PFSK-1 (cell line): ENCODE data around the gene SLC39A11.

Experiments
- POLR2AphosphoS5 ChIP-seq: IDR thresholded peaks from 2 replicates; pipeline ENCODE4 v1.6.1; 2012; ENCODE audit warnings: low read depth, mild to moderate bottlenecking, control low read depth, low read length, moderate library complexity
- SIN3A ChIP-seq: IDR thresholded peaks from 2 replicates; pipeline ENCODE4 v1.6.1; 2012; ENCODE audit warnings: mild to moderate bottlenecking, low read length, moderate library complexity, borderline replicate concordance; ENCODE audit not compliant: insufficient read depth
- TAF1 ChIP-seq: IDR thresholded peaks from 2 replicates; pipeline ENCODE4 v1.6.1; 2012; ENCODE audit warnings: low read length, control low read depth, borderline replicate concordance; ENCODE audit not compliant: insufficient read depth
- TF ChIP-seq, protein P1 (sequence below), 2 experiments: IDR thresholded peaks; 2 replicates each; pipeline versions ENCODE4 v1.6.1 to v1.8.0; 2011 to 2012; ENCODE audit warnings: low read depth in 2 of 2, low read length in 2 of 2, control low read depth in 1 of 2, inconsistent platforms in 1 of 2, mild to moderate bottlenecking in 1 of 2, moderate library complexity in 1 of 2; ENCODE audit not compliant: insufficient read depth in 1 of 2

DNA sequence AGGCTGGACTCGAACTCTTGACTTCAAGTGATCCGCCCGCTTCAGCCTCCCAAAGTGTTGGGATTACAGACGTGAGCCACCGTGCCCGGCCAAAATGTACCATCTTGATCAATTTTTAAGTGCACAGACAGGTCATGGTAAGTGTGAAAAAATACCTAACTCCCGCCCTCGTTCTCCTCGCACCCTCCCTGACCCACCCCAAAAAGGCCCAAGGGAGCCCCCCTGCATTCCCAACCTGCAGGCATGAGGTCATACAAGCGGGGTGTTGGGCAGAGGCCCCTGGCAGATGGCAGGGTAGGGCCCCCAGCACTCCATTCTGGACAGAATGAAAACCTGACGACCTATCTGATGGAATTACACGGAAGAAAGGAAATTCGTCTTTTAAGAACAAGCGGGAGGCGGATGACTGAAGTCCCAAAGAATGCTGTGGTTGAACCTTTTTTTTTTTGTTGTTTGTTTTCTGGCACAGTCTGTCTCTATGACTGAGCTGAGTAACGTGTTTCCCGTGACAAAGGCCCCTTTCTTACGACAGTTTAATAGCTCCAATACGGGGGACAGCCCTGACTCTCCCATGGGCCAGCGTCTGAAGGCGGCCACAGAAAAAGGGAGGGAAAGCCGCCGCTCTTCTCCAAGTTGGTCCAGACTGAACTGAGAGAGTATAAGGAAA lies 376.4 kb downstream of the SLC39A11 start:
- TF ChIP-seq POLR2AphosphoS5, result no peak
- TF ChIP-seq TAF1, result no peak
- TF ChIP-seq, protein P1, sequence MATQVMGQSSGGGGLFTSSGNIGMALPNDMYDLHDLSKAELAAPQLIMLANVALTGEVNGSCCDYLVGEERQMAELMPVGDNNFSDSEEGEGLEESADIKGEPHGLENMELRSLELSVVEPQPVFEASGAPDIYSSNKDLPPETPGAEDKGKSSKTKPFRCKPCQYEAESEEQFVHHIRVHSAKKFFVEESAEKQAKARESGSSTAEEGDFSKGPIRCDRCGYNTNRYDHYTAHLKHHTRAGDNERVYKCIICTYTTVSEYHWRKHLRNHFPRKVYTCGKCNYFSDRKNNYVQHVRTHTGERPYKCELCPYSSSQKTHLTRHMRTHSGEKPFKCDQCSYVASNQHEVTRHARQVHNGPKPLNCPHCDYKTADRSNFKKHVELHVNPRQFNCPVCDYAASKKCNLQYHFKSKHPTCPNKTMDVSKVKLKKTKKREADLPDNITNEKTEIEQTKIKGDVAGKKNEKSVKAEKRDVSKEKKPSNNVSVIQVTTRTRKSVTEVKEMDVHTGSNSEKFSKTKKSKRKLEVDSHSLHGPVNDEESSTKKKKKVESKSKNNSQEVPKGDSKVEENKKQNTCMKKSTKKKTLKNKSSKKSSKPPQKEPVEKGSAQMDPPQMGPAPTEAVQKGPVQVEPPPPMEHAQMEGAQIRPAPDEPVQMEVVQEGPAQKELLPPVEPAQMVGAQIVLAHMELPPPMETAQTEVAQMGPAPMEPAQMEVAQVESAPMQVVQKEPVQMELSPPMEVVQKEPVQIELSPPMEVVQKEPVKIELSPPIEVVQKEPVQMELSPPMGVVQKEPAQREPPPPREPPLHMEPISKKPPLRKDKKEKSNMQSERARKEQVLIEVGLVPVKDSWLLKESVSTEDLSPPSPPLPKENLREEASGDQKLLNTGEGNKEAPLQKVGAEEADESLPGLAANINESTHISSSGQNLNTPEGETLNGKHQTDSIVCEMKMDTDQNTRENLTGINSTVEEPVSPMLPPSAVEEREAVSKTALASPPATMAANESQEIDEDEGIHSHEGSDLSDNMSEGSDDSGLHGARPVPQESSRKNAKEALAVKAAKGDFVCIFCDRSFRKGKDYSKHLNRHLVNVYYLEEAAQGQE (IDR thresholded peaks at IDR 0.05; ENCODE audit: insufficient read depth in 1 of 2, low read depth in 2 of 2, low read length in 2 of 2), result no peak
- no peak for TF ChIP-seq SIN3A
